ENCODE results near the gene CDKL2. TPM values are rescaled to one million over a fixed set of nuclear protein-coding genes. Genes with fewer than 3 reads are reported as not detected.

CDKL2 gene
- total and polyA plus RNA-seq, 3 donors from 2014 or later, result 11.3 to 41.0 (median 11.9) TPM

GRCh38 chr4:75623026-75623425, 7.3 kb downstream of the CDKL2 start:
- WGBS, 2 donors, result 91 to 95% methylated on average over 5 of the region's 5 CpGs
- Histone ChIP-seq H3K4me3 (no peak overlapping the region), H3K4me1 (no peaks in the 10 kb centered on the region), H3K9me3 (no peaks in the 10 kb centered on the region), H3K27me3 (no peaks in the 10 kb centered on the region), H3K27ac (no peak overlapping the region), H3K36me3 (ENCODE audit: low read depth, missing control alignments) (no peaks in the 10 kb centered on the region)
- TF ChIP-seq CTCF (IDR thresholded peaks at IDR 0.05) (no peak), POLR2A (IDR thresholded peaks at IDR 0.05) (no peak)
- intact Hi-C loops (cut with DNase I; ENCODE audit: low total_unique reads), result no loop called here
- no peak for DNase-seq

DNA sequence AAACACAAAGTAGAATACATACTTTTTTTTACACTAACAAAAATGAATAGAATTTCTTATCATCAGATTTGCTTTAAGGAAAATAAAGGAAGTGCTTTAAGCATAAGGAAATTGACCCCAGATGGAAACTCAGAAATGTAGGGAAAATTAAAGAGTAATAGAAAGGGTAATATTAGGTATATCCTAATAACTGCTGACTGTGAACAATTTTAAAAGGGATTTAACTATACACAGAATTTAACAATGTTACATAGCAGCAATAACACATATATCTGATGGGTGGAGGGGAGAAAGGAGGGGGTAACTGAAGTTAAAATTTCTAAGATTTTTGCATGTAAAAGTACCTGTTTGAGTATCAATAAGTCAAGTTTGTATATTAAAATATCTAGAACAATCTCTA, 8.6 kb downstream of the CDKL2 start:
- no peaks in the 10 kb centered on the region for H3K4me1 ChIP-seq
- TF ChIP-seq CTCF (IDR thresholded peaks at IDR 0.05), result no peak
- TF ChIP-seq POLR2A (IDR thresholded peaks at IDR 0.05), result no peak
- H3K36me3 ChIP-seq (ENCODE audit: low read depth, missing control alignments), result no peaks in the 10 kb centered on the region
- intact Hi-C loops (cut with DNase I; ENCODE audit: low total_unique reads), result no loop called here
- no peak overlapping the region for H3K4me3 ChIP-seq
- DNase-seq, result no peak
- no peaks in the 10 kb centered on the region for H3K9me3 ChIP-seq
- no peaks in the 10 kb centered on the region for H3K27me3 ChIP-seq
- no peak overlapping the region for H3K27ac ChIP-seq

DNA sequence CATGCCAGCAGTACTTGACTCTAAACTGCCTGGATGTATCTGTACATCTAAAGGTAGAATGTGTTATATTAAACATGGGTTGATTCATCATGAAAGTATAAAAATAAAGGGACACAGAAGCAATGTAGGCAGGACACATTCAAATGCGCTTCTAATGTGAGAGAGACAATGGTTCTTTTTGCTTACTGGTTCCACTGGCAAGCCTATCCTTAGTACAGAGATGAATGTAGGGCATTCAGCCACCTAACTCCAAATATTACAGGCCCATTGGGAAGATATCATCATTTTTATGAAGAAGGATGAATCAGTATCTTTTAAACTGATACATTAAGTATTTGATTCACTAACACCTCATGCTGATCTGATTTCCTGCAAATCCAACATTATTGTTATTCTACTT, 18.0 kb downstream of the CDKL2 start:
- Histone ChIP-seq H3K27ac (no peak overlapping the region), H3K36me3 (ENCODE audit: low read depth, missing control alignments) (no peaks in the 10 kb centered on the region), H3K9me3 (no peaks in the 10 kb centered on the region), H3K4me3 (no peak overlapping the region), H3K27me3 (no peaks in the 10 kb centered on the region), H3K4me1 (no peaks in the 10 kb centered on the region)
- 61 to 70% methylated on average over 1 of the region's 1 CpG for WGBS, 2 donors
- DNase-seq, result no peak
- TF ChIP-seq CTCF (IDR thresholded peaks at IDR 0.05) (no peak), POLR2A (IDR thresholded peaks at IDR 0.05) (no peak)
- intact Hi-C loops (cut with DNase I; ENCODE audit: low total_unique reads), result no loop called here

DNA sequence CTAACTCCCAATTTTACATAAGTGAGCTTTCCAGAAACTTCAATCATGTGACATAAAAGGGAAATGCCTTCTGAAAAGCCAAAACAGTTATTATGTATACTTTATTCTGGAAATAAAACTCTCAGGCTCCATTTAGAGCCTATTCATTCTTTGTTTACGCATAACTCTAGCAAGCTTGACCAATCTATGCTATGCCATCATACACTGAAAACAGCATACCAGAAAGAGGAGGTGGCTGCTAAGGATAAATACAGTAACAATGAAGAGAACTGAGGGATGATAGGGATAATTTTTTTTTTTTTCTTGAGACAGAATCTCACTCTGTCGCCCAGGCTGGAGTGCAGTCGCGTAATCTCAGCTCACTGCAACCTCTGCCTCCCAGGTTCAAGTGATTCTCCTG, 24.4 kb downstream of the CDKL2 start:
- Histone ChIP-seq H3K27ac (no peak overlapping the region), H3K9me3 (no peaks in the 10 kb centered on the region), H3K4me1 (no peaks in the 10 kb centered on the region), H3K36me3 (ENCODE audit: low read depth, missing control alignments) (no peaks in the 10 kb centered on the region), H3K27me3 (no peaks in the 10 kb centered on the region), H3K4me3 (no peak overlapping the region)
- TF ChIP-seq POLR2A (IDR thresholded peaks at IDR 0.05), result no peak
- no peak for TF ChIP-seq CTCF (IDR thresholded peaks at IDR 0.05)
- intact Hi-C loops (cut with DNase I; ENCODE audit: low total_unique reads), result no loop called here
- 81 to 95% methylated on average over 4 of the region's 4 CpGs for WGBS, 2 donors
- DNase-seq, result no peak

GRCh38 chr4:75599647-75600046, 30.7 kb downstream of the CDKL2 start:
- Histone ChIP-seq H3K4me3 (no peak overlapping the region), H3K4me1 (no peaks in the 10 kb centered on the region), H3K9me3 (no peaks in the 10 kb centered on the region), H3K27me3 (no peaks in the 10 kb centered on the region), H3K36me3 (ENCODE audit: low read depth, missing control alignments) (no peaks in the 10 kb centered on the region), H3K27ac (no peak overlapping the region)
- DNase-seq, result no peak
- intact Hi-C loops (cut with DNase I; ENCODE audit: low total_unique reads), result no loop called here
- WGBS, 2 donors, result 89% methylated on average over 4 of the region's 4 CpGs
- TF ChIP-seq POLR2A (IDR thresholded peaks at IDR 0.05), result no peak
- TF ChIP-seq CTCF (IDR thresholded peaks at IDR 0.05), result no peak

All from testis (tissue), 3 donors.